ENCODE results near the gene ALKBH6. TPM values are rescaled to one million over a fixed set of nuclear protein-coding genes. Genes with fewer than 3 reads are reported as not detected.

Gene ALKBH6
- total RNA-seq (2021) (20.1 and 27.7 TPM in 2 replicates), Bru-seq, nascent RNA (percentile 55 among the genes with signal in this experiment), BruChase-seq, experiment 1, labeled RNA remaining after a 2-hour chase (percentile 45 among the genes with signal in this experiment), BruChase-seq, experiment 2, labeled RNA remaining after a 6-hour chase (percentile 62 among the genes with signal in this experiment)
- long read RNA-seq, transcript ALKBH6-202 (7 exons, 973 nt), result major isoform, 7 of 32 reads
- long read RNA-seq, partial matches to known transcripts, result 1 of 32 reads
- long read RNA-seq, other reads (novel, unspliced or antisense), result 20 of 32 reads

DNA sequence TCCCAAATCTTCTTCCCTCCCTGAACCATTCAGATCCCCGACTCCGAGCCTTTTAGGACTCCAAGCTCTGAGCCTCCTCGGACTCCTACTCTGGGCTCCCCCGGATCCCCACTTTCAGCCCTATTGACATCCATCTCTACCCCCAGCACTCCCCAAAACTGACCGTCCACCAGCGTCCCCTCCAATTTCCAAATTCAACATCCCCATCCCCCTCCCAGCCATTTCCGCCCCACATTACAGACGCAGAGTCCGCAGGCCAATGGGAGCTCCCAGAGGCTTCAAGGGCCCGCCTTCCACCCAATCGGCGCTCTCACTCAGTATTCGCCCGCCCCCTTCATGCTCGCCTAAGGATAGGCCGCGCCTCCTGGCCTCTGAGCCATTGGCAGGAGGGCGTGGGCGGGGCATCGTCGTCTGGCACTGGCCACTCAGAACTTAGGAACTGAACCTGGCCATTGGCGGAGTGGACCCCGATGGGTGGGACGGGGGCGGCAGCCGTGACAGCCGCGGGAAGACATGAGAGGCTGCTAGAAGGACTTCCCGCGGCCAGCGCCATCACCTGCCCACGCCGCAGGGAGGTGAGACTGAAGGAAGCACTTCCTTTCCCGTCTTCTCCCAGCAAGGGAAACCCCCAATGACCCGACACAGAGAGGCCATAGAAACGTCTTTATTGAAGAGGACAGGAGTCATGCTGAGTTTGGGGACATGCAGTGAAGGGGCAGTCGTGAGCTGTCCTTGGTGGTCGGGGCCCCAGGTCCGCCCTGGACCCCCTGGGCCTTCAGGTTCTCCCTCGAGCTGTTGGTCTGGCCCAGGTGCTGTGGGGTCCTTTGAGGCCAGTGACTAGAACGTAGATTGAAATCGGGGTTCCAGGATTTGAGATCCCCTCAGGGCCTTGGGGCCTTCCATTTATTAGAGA lies at the start of gene ALKBH6:
ALKBH6 (minus strand) TSS at position 202 of the 913 bp plus-strand sequence. CDS start 816 bp downstream, outside the sequence.
- TF ChIP-seq, protein P1, sequence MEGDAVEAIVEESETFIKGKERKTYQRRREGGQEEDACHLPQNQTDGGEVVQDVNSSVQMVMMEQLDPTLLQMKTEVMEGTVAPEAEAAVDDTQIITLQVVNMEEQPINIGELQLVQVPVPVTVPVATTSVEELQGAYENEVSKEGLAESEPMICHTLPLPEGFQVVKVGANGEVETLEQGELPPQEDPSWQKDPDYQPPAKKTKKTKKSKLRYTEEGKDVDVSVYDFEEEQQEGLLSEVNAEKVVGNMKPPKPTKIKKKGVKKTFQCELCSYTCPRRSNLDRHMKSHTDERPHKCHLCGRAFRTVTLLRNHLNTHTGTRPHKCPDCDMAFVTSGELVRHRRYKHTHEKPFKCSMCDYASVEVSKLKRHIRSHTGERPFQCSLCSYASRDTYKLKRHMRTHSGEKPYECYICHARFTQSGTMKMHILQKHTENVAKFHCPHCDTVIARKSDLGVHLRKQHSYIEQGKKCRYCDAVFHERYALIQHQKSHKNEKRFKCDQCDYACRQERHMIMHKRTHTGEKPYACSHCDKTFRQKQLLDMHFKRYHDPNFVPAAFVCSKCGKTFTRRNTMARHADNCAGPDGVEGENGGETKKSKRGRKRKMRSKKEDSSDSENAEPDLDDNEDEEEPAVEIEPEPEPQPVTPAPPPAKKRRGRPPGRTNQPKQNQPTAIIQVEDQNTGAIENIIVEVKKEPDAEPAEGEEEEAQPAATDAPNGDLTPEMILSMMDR (conservative IDR thresholded peaks at IDR 0.05; ENCODE audit: low read depth, low read length), result no peak
- no peak for TF ChIP-seq EZH2 (IDR thresholded peaks at IDR 0.05; ENCODE audit: borderline replicate concordance, low read depth, low read length, poor library complexity, severe bottlenecking)
- ChIA-PET POLR2A (ENCODE audit: low non-redundant PET) (interaction anchor here (0.7 kb wide), 1 partner anchor 225 kb away, joined by 6 read pairs; no protein-coding TSS in a partner anchor), CTCF (interaction anchor here (0.5 kb wide), 1 partner anchor 155 kb away, joined by 4 read pairs; no protein-coding TSS in a partner anchor)
- Histone ChIP-seq H3K4me1 (ENCODE audit: insufficient read depth, low read length, poor library complexity, severe bottlenecking) (peaks cover 7% of the 10 kb centered on the region), H3K4me3 (ENCODE audit: low read depth, low read length, poor library complexity, severe bottlenecking) (peak within 1 kb of the TSS; percentile 73), H3K9me3 (ENCODE audit: low read depth, low read length, poor library complexity, severe bottlenecking) (no peaks in the 10 kb centered on the region), H3K27me3 (replicated peaks; ENCODE audit: insufficient read depth, low read depth, low read length, poor library complexity) (no peaks in the 10 kb centered on the region), H3K27ac (ENCODE audit: low read depth, low read length, poor library complexity, severe bottlenecking) (peak within 1 kb of the TSS; percentile 70), H3K36me3 (ENCODE audit: insufficient read depth, low read length, poor library complexity, severe bottlenecking) (no peaks in the 10 kb centered on the region)
- DNase-seq (ENCODE audit: low spot score), result peak; percentile 100
- intact Hi-C loops (cut with micrococcal nuclease; ENCODE audit: unreplicated experiment), result no loop called here
- TSS peak; percentile 78 for BruUV-seq (replicated peaks)

DNA sequence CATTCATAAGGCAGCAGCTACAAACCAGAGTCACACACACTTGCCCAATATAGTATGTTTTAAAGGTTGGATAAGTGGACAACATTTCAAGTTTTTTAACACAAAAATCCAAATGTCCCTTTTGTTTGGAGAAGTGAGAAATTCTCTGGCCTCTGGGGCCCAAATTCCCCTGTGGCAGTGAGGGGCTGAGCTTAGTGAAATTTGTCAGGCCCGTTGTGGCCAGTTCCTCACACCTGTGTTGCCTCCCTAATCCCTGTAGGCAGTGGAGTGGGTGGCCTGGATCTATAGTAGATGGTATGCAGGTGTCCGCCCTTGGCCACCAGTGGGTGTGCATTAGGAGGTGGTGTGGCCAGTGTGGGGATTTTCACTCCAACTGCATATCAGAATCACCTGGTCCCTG lies 47.4 kb upstream of the ALKBH6 start:
- Histone ChIP-seq H3K27ac (ENCODE audit: low read depth, low read length, poor library complexity, severe bottlenecking) (no peak overlapping the region), H3K4me1 (ENCODE audit: insufficient read depth, low read length, poor library complexity, severe bottlenecking) (peaks cover 5% of the 10 kb centered on the region), H3K9me3 (ENCODE audit: low read depth, low read length, poor library complexity, severe bottlenecking) (no peaks in the 10 kb centered on the region), H3K27me3 (replicated peaks; ENCODE audit: insufficient read depth, low read depth, low read length, poor library complexity) (no peaks in the 10 kb centered on the region), H3K4me3 (ENCODE audit: low read depth, low read length, poor library complexity, severe bottlenecking) (no peak overlapping the region), H3K36me3 (ENCODE audit: insufficient read depth, low read length, poor library complexity, severe bottlenecking) (peaks cover 60% of the 10 kb centered on the region)
- intact Hi-C loops (cut with micrococcal nuclease; ENCODE audit: unreplicated experiment), result loop anchor here (10.0 kb wide), 1 partner anchor 113 kb away; no protein-coding TSS in a partner anchor
- TF ChIP-seq, protein P1 (conservative IDR thresholded peaks at IDR 0.05; ENCODE audit: low read depth, low read length), result no peak
- no peak for TF ChIP-seq EZH2 (IDR thresholded peaks at IDR 0.05; ENCODE audit: borderline replicate concordance, low read depth, low read length, poor library complexity, severe bottlenecking)
- no TSS peak for BruUV-seq (replicated peaks)
- ChIA-PET CTCF (no interaction called here), POLR2A (ENCODE audit: low non-redundant PET) (no interaction called here)
- DNase-seq (ENCODE audit: low spot score), result no peak

DNA sequence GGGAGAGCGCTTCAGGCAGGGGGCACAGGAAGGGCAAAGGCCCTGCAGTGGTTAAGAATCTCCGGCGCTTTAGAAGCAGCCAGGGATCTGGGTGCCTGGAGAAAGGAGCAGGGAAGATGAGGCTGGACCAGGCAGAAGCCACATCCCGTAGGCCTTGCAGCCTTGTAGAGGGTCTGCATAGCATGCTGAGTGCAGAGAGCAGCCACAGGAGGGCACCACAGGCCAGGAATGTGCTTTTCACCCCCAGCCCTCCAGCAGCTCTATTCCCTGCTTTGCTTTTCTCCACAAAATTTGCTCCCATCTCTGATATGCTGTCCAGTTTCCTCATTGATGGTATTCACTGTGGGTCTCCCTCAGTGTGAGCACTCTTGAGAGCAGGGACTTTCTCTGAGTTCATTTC lies 46.4 kb upstream of the ALKBH6 start:
- ChIA-PET CTCF (no interaction called here), POLR2A (ENCODE audit: low non-redundant PET) (no interaction called here)
- intact Hi-C loops (cut with micrococcal nuclease; ENCODE audit: unreplicated experiment), result loop anchor here (10.0 kb wide), 1 partner anchor 114 kb away; no protein-coding TSS in a partner anchor
- no peak overlapping the region for H3K27ac ChIP-seq (ENCODE audit: low read depth, low read length, poor library complexity, severe bottlenecking)
- DNase-seq (ENCODE audit: low spot score), result peak; percentile 41
- H3K4me1 ChIP-seq (ENCODE audit: insufficient read depth, low read length, poor library complexity, severe bottlenecking), result peaks cover 5% of the 10 kb centered on the region
- H3K9me3 ChIP-seq (ENCODE audit: low read depth, low read length, poor library complexity, severe bottlenecking), result no peaks in the 10 kb centered on the region
- no peak overlapping the region for H3K4me3 ChIP-seq (ENCODE audit: low read depth, low read length, poor library complexity, severe bottlenecking)
- H3K27me3 ChIP-seq (replicated peaks; ENCODE audit: insufficient read depth, low read depth, low read length, poor library complexity), result no peaks in the 10 kb centered on the region
- no peak for TF ChIP-seq EZH2 (IDR thresholded peaks at IDR 0.05; ENCODE audit: borderline replicate concordance, low read depth, low read length, poor library complexity, severe bottlenecking)
- TF ChIP-seq, protein P1 (conservative IDR thresholded peaks at IDR 0.05; ENCODE audit: low read depth, low read length), result peak; percentile 58
- peaks cover 52% of the 10 kb centered on the region for H3K36me3 ChIP-seq (ENCODE audit: insufficient read depth, low read length, poor library complexity, severe bottlenecking)
- no TSS peak for BruUV-seq (replicated peaks)
